ENCODE data around the gene LNX1.

The LNX1 gene

GRCh38 chr4:53498706-53499105 lies 92.6 kb downstream of the LNX1 start (continued):
- TF ChIP-seq CSDC2 (CRISPR knock-in tag; IDR thresholded peaks at IDR 0.05) (no peak), ARNTL (CRISPR knock-in tag; IDR thresholded peaks at IDR 0.05; ENCODE audit: borderline replicate concordance, low read depth) (no peak)

GRCh38 chr4:53497487-53498244 lies 93.6 kb downstream of the LNX1 start:
- TF ChIP-seq OSR1 (CRISPR knock-in tag; IDR thresholded peaks at IDR 0.05) = no peak
- no peak for TF ChIP-seq TCF4 (CRISPR knock-in tag; IDR thresholded peaks at IDR 0.05; ENCODE audit: borderline replicate concordance)
- no peak for TF ChIP-seq TSHZ2 (CRISPR knock-in tag; IDR thresholded peaks at IDR 0.05)
- TF ChIP-seq ZNF565 (CRISPR knock-in tag; conservative IDR thresholded peaks at IDR 0.05; ENCODE audit: low read depth) = no peak
- peak; percentile 40; the same call in 1 of the 3 replicates for ATAC-seq

- no peak for ATAC-seq
Measured at GRCh38 chr4:53494851-53495250, 96.4 kb downstream of the LNX1 start.

GRCh38 chr4:53490965-53491622 lies 100.2 kb downstream of the LNX1 start:
- peak; percentile 87 for ATAC-seq
- TF ChIP-seq ZNF565 (CRISPR knock-in tag; conservative IDR thresholded peaks at IDR 0.05; ENCODE audit: low read depth) (no peak), ISL1 (CRISPR knock-in tag; IDR thresholded peaks at IDR 0.05) (no peak), ZNF70 (CRISPR knock-in tag; IDR thresholded peaks at IDR 0.05) (no peak), TCF4 (CRISPR knock-in tag; IDR thresholded peaks at IDR 0.05; ENCODE audit: borderline replicate concordance) (no peak), RARB (CRISPR knock-in tag; IDR thresholded peaks at IDR 0.05) (no peak), TSHZ2 (CRISPR knock-in tag; IDR thresholded peaks at IDR 0.05) (no peak), OSR1 (CRISPR knock-in tag; IDR thresholded peaks at IDR 0.05) (no peak), POU6F1 (CRISPR knock-in tag; IDR thresholded peaks at IDR 0.05; ENCODE audit: borderline replicate concordance, low read depth) (no peak)

More at GRCh38 chr4:53494851-53495250, 96.4 kb downstream of the LNX1 start:
- no peak for TF ChIP-seq TCF4 (CRISPR knock-in tag; IDR thresholded peaks at IDR 0.05; ENCODE audit: borderline replicate concordance)
- TF ChIP-seq ZNF565 (CRISPR knock-in tag; conservative IDR thresholded peaks at IDR 0.05; ENCODE audit: low read depth) = no peak
- no peak for TF ChIP-seq RARB (CRISPR knock-in tag; IDR thresholded peaks at IDR 0.05)

- ATAC-seq = peak; percentile 26; the same call in 1 of the 3 replicates
- TF ChIP-seq ZNF8 (CRISPR knock-in tag; IDR thresholded peaks at IDR 0.05) (no peak), CSRNP3 (CRISPR knock-in tag; IDR thresholded peaks at IDR 0.05) (no peak), TOX (CRISPR knock-in tag; IDR thresholded peaks at IDR 0.05; ENCODE audit: borderline replicate concordance) (no peak), OSR1 (CRISPR knock-in tag; IDR thresholded peaks at IDR 0.05) (no peak), ZFP30 (CRISPR knock-in tag; IDR thresholded peaks at IDR 0.05) (no peak), ISL1 (CRISPR knock-in tag; IDR thresholded peaks at IDR 0.05) (no peak), ARNTL (CRISPR knock-in tag; IDR thresholded peaks at IDR 0.05; ENCODE audit: borderline replicate concordance, low read depth) (no peak), PPARA (CRISPR knock-in tag; IDR thresholded peaks at IDR 0.05; ENCODE audit: borderline replicate concordance) (no peak), ZNF70 (CRISPR knock-in tag; IDR thresholded peaks at IDR 0.05) (no peak), POU6F1 (CRISPR knock-in tag; IDR thresholded peaks at IDR 0.05; ENCODE audit: borderline replicate concordance, low read depth) (no peak), PATZ1 (CRISPR knock-in tag; IDR thresholded peaks at IDR 0.05; ENCODE audit: borderline replicate concordance) (no peak)
Measured at GRCh38 chr4:53490161-53490956, 100.9 kb downstream of the LNX1 start.
